Endothelial cell of umbilical vein (primary cell): ENCODE results near the gene L3MBTL2. TPM values are rescaled to one million over a fixed set of nuclear protein-coding genes. Genes with fewer than 3 reads are reported as not detected.

Source experiments
- BruUV-seq: library from RNA; stranded (reverse); fragments of 400-500 nt; replicated peaks from 2 replicates; lab custom pipeline; 2021; lab: Mats Ljungman, UMichigan
- CTCF ChIA-PET: fragments of 300-600, 350-600 bp; sonication (Branson Sonifier 250); formaldehyde crosslinking; loops from one replicate; lab custom pipeline; 2021; ENCODE audit warnings: antibody characterized with exemption, inconsistent platforms; lab: Charles Lee
- POLR2A ChIA-PET: fragments of 300-600, 350-600 bp; sonication (Branson Sonifier 250); formaldehyde crosslinking; loops from one replicate; lab custom pipeline; 2021; ENCODE audit warnings: antibody characterized with exemption, inconsistent platforms; lab: Charles Lee
- DNase-seq: peaks from one replicate; pipeline ENCODE4 v3.0.0-alpha.2; 2011; ENCODE audit warnings: low read depth, low spot score
- FAIRE-seq: peaks from 2 replicates; lab custom pipeline; 2011; peaks lifted over from hg19 to GRCh38; lab: Jason Lieb, UNC
- H2AFZ ChIP-seq: 2 replicates; pipeline ENCODE4 v1.6.0; 2012; ENCODE audit warnings: low read depth, low read length, control low read depth, inconsistent platforms
- H3K27ac ChIP-seq: 2 replicates; pipeline ENCODE4 v1.5.1; 2011; ENCODE audit warnings: low read depth, mild to moderate bottlenecking, control low read depth, low read length, moderate library complexity; ENCODE audit not compliant: insufficient read depth
- H3K27me3 ChIP-seq, 2 experiments: 2 replicates each; pipeline versions ENCODE4 v1.6.0 to v1.6.1; 2011; ENCODE audit warnings: low read length in 2 of 2, mixed read lengths in 1 of 2; ENCODE audit not compliant: control insufficient read depth in 2 of 2, insufficient read depth in 2 of 2
- H3K36me3 ChIP-seq, 2 experiments: 2 replicates in 1 of 2; 3 replicates in 1 of 2; pipeline ENCODE4 v1.5.1; 2011; ENCODE audit warnings: low read length in 2 of 2, mild to moderate bottlenecking in 1 of 2, moderate library complexity in 1 of 2; ENCODE audit not compliant: control insufficient read depth in 2 of 2, insufficient read depth in 2 of 2; ENCODE audit errors: extremely low read depth in 1 of 2
- H3K4me1 ChIP-seq: 3 replicates; pipeline ENCODE4 v1.5.1; 2011; ENCODE audit warnings: mild to moderate bottlenecking, low read length; ENCODE audit not compliant: control insufficient read depth, insufficient read depth; ENCODE audit errors: extremely low read depth
- H3K4me2 ChIP-seq: 2 replicates; pipeline ENCODE4 v1.6.1; 2011; ENCODE audit warnings: low read length, control low read depth, mixed read lengths; ENCODE audit not compliant: insufficient read depth
- H3K4me3 ChIP-seq, 3 experiments: fragments of 200-600 bp in 1 of 3; sonication (generic), shearing (Covaris generic) in 1 of 3; replicated peaks in 1 of 3; 2 replicates each; pipeline ENCODE4 v1.5.1; 2011 to 2016; ENCODE audit warnings: control low read depth in 3 of 3, low read length in 3 of 3, mild to moderate bottlenecking in 2 of 3, inconsistent platforms in 1 of 3, low read depth in 1 of 3, moderate library complexity in 1 of 3; ENCODE audit not compliant: insufficient read depth in 1 of 3
- H3K79me2 ChIP-seq: 2 replicates; pipeline ENCODE4 v1.6.0; 2012; ENCODE audit warnings: low read length, inconsistent platforms; ENCODE audit not compliant: control insufficient read depth, insufficient read depth
- H3K9ac ChIP-seq: replicated peaks from 2 replicates; pipeline ENCODE3; 2011; ENCODE audit warnings: low read length, control low read depth; ENCODE audit not compliant: insufficient read depth; ENCODE audit errors: extremely low read depth
- H3K9me1 ChIP-seq: replicated peaks from 3 replicates; pipeline ENCODE4 v1.6.0; 2011; ENCODE audit warnings: mild to moderate bottlenecking, low read length; ENCODE audit not compliant: control insufficient read depth, insufficient read depth; ENCODE audit errors: extremely low read depth
- H3K9me3 ChIP-seq: replicated peaks from 2 replicates; pipeline ENCODE4 v1.5.1; 2012; ENCODE audit warnings: low read length, inconsistent platforms; ENCODE audit not compliant: control insufficient read depth, insufficient read depth
- H4K20me1 ChIP-seq: replicated peaks from 2 replicates; pipeline ENCODE3; 2011; ENCODE audit warnings: mild to moderate bottlenecking, low read length; ENCODE audit not compliant: control insufficient read depth, insufficient read depth; ENCODE audit errors: extremely low read depth
- EZH2 ChIP-seq: IDR thresholded peaks from 2 replicates; pipeline ENCODE4 v1.6.1; 2012; ENCODE audit warnings: borderline replicate concordance, low read depth, mild to moderate bottlenecking, moderate library complexity, low read length, inconsistent platforms; ENCODE audit not compliant: severe bottlenecking
- FOS ChIP-seq: IDR thresholded peaks from 2 replicates; pipeline ENCODE4 v1.6.1; 2011; ENCODE audit warnings: mild to moderate bottlenecking, low read length, moderate library complexity, borderline replicate concordance; ENCODE audit not compliant: insufficient read depth
- GATA2 ChIP-seq: IDR thresholded peaks from 2 replicates; pipeline ENCODE4 v1.7.0; 2011; ENCODE audit warnings: low read depth, mild to moderate bottlenecking, moderate library complexity, mixed read lengths, low read length; ENCODE audit not compliant: insufficient read length, insufficient read depth
- JUN ChIP-seq: IDR thresholded peaks from 2 replicates; pipeline ENCODE4 v1.6.1; 2011; ENCODE audit warnings: borderline replicate concordance, low read depth; ENCODE audit not compliant: insufficient read length, insufficient read depth
- MYC ChIP-seq: IDR thresholded peaks from one replicate; pipeline ENCODE4 v1.6.1; 2011; ENCODE audit warnings: mild to moderate bottlenecking, low read depth, low read length
- POLR2A ChIP-seq: IDR thresholded peaks from 2 replicates; pipeline ENCODE4 v1.6.1; 2012; ENCODE audit warnings: low read depth, mild to moderate bottlenecking, control low read depth, low read length
- POLR2AphosphoS5 ChIP-seq: IDR thresholded peaks from 2 replicates; pipeline ENCODE4 v1.6.1; 2012; ENCODE audit warnings: low read depth, mild to moderate bottlenecking, control low read depth, low read length, moderate library complexity; ENCODE audit not compliant: insufficient read depth
- dilution Hi-C: fragments of 300-500 bp; cut with MboI; formaldehyde crosslinking; loops from one replicate; pipeline ENCODE4 v1.15.0; 2019; ENCODE audit warnings: low sequenced_read_pairs; ENCODE audit not compliant: extremely low pct_ligation_motif_present
- intact Hi-C: fragments of 100-400 bp; cut with micrococcal nuclease; formaldehyde crosslinking; loops from one replicate; pipeline ENCODE4 v1.10.0; 2022
- polyA plus RNA-seq, 4 experiments: library from polyadenylated mRNA; depleted of rRNA in 3 of 4; stranded (reverse) in 3 of 4; unstranded in 1 of 4; fragments of >200 nt; gene quantifications; 2 replicates each; pipeline versions ENCODE4 v1.2.1 to v1.2.3, GENCODE V29; 2011 to 2012; ENCODE audit warnings: missing spikeins in 1 of 4
- total RNA-seq: library from RNA; stranded (reverse); gene quantifications from 2 replicates; pipeline ENCODE4 v1.2.3, GENCODE V29; 2021
- TF ChIP-seq, protein P1 (sequence below), 2 donors: IDR thresholded peaks; 1 replicate in 1 of 2; 2 replicates in 1 of 2; pipeline ENCODE4 v1.5.1; 2011; ENCODE audit warnings: low read length in 2 of 2, mild to moderate bottlenecking in 2 of 2, moderate library complexity in 2 of 2, control low read depth in 1 of 2, inconsistent platforms in 1 of 2, low read depth in 1 of 2; ENCODE audit not compliant: insufficient read depth in 1 of 2; ENCODE audit errors: extremely low read depth in 1 of 2
- TF ChIP-seq, protein P2 (sequence below): IDR thresholded peaks from 2 replicates; pipeline ENCODE4 v1.6.1; 2011; ENCODE audit not compliant: insufficient read depth, insufficient read length

L3MBTL2 gene
- total and polyA plus RNA-seq, 2 donors (not counting 3 experiments of a cell fraction or from before 2014, with no cell fraction given) = 28.2 to 34.9 TPM

DNA sequence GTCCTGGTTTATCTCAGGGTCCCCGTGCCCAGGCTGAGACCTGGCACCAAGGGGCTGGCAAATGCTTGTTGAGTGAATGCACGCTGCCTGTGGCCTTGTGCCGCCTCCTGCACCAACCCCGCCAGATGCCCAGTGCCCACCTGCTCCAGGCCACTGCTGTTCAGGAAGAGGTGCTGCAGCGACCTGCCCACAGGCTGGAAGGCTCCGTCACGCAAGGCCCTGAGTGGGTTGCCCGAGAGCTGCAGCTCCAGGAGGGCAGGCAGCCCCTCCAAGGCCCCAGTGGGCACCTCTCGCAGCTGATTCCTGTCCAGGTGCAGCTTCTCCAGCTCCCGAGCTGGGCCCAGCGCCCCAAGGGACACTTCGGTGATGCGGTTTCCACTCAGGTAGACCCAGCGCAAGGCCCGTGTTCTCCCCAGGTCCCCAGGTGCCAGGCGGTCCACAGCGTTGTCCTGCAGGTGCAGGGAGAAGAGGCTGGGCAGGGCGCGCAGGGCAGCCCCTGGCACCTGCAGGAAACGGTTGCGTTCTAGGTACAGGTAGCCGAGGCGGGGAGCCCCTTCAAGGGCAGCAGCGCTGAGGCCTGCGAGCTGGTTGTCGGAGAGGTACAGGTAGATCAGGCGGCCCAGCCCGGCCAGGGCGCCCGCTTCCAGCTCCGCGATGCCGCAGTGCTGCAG, 32.1 kb downstream of the L3MBTL2 start:
- H3K36me3 ChIP-seq = no peaks in the 10 kb centered on the region
- BruUV-seq = no TSS peak
- no peaks in the 10 kb centered on the region for H3K9me1 ChIP-seq
- H3K27me3 ChIP-seq = no peaks in the 10 kb centered on the region
- DNase-seq = no peak
- no peak overlapping the region for H3K9ac ChIP-seq
- peak overlapping the region in 1 of 3 experiments; percentile 5 for H3K4me3 ChIP-seq
- H3K27ac ChIP-seq = no peak overlapping the region
- peak overlapping the region; percentile 65 for H3K4me2 ChIP-seq
- no peaks in the 10 kb centered on the region for H4K20me1 ChIP-seq
- ChIA-PET POLR2A (interaction anchor here (1.2 kb wide), 1 partner anchor 40 kb away, joined by 3 read pairs; no protein-coding TSS in a partner anchor), CTCF (interaction anchor here (0.8 to 5.1 kb wide), 10 partner anchors 8 to 315 kb away, joined by 3 to 43 read pairs (median 7); partner anchors contain the start of gene RBX1)
- no peaks in the 10 kb centered on the region for H3K79me2 ChIP-seq
- H3K9me3 ChIP-seq = no peaks in the 10 kb centered on the region
- dilution Hi-C loops = no loop called here
- H2AFZ ChIP-seq = peak overlapping the region; percentile 67
- TF ChIP-seq POLR2AphosphoS5 = no peak
- TF ChIP-seq, protein P1, sequence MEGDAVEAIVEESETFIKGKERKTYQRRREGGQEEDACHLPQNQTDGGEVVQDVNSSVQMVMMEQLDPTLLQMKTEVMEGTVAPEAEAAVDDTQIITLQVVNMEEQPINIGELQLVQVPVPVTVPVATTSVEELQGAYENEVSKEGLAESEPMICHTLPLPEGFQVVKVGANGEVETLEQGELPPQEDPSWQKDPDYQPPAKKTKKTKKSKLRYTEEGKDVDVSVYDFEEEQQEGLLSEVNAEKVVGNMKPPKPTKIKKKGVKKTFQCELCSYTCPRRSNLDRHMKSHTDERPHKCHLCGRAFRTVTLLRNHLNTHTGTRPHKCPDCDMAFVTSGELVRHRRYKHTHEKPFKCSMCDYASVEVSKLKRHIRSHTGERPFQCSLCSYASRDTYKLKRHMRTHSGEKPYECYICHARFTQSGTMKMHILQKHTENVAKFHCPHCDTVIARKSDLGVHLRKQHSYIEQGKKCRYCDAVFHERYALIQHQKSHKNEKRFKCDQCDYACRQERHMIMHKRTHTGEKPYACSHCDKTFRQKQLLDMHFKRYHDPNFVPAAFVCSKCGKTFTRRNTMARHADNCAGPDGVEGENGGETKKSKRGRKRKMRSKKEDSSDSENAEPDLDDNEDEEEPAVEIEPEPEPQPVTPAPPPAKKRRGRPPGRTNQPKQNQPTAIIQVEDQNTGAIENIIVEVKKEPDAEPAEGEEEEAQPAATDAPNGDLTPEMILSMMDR (IDR thresholded peaks at IDR 0.05; ENCODE audit: extremely low read depth in 1 of 2, insufficient read depth in 1 of 2, low read depth in 1 of 2, low read length in 2 of 2) = no peak
- no peak for TF ChIP-seq JUN
- no peak for TF ChIP-seq FOS
- TF ChIP-seq MYC = no peak
- no peak for TF ChIP-seq EZH2
- TF ChIP-seq POLR2A = no peak
- TF ChIP-seq, protein P2, sequence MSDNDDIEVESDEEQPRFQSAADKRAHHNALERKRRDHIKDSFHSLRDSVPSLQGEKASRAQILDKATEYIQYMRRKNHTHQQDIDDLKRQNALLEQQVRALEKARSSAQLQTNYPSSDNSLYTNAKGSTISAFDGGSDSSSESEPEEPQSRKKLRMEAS = no peak
- no peak for TF ChIP-seq GATA2
- no peak for FAIRE-seq
- H3K4me1 ChIP-seq = peaks cover 14% of the 10 kb centered on the region
- intact Hi-C loops = loop anchor here (10.0 kb wide), 1 partner anchor 312 kb away; no protein-coding TSS in a partner anchor
